Measurements from ENCODE around the gene CLASP1. TPM values are rescaled to one million over a fixed set of nuclear protein-coding genes. Genes with fewer than 3 reads are reported as not detected.
"Not testable (repeated sequence)": the region's sequence is repeated elsewhere in the genome, so short reads cannot be mapped to it uniquely, and the experiment has no call there.

The CLASP1 gene
- total RNA-seq, 2 donors from 2014 or later, result 86.7 to 138 TPM

GRCh38 chr2:121355488-121355887, 293.8 kb downstream of the CLASP1 start:
- Mint-ChIP-seq H3K36me3 (ENCODE audit: low read depth) (peaks cover 99% of the 10 kb centered on the region), H3K4me3 (no peak overlapping the region), H3K27ac (no peak overlapping the region), H3K4me1 (no peaks in the 10 kb centered on the region), H3K27me3 (no peaks in the 10 kb centered on the region), H3K9me3 (no peaks in the 10 kb centered on the region)
- no peak for ATAC-seq (replicated peaks)

- H3K4me1 Mint-ChIP-seq, result no peaks in the 10 kb centered on the region
- H3K4me3 Mint-ChIP-seq, result no peak overlapping the region
- H3K27ac Mint-ChIP-seq, result no peak overlapping the region
- H3K9me3 Mint-ChIP-seq, result no peaks in the 10 kb centered on the region
- H3K27me3 Mint-ChIP-seq, result no peaks in the 10 kb centered on the region
- no peak for ATAC-seq (replicated peaks)
- H3K36me3 Mint-ChIP-seq (ENCODE audit: low read depth), result peaks cover 100% of the 10 kb centered on the region
These were observed 297.5 kb downstream of the CLASP1 start for GRCh38 chr2:121351521-121352318.

- H3K9me3 Mint-ChIP-seq, result no peaks in the 10 kb centered on the region
- no peak overlapping the region for H3K4me3 Mint-ChIP-seq
- ATAC-seq (replicated peaks), result no peak
- no peaks in the 10 kb centered on the region for H3K4me1 Mint-ChIP-seq
- no peaks in the 10 kb centered on the region for H3K27me3 Mint-ChIP-seq
- H3K27ac Mint-ChIP-seq, result no peak overlapping the region
- H3K36me3 Mint-ChIP-seq (ENCODE audit: low read depth), result peaks cover 100% of the 10 kb centered on the region
These were observed 298.4 kb downstream of the CLASP1 start for GRCh38 chr2:121350890-121351289.

- H3K27ac Mint-ChIP-seq, result no peak overlapping the region
- H3K27me3 Mint-ChIP-seq, result no peaks in the 10 kb centered on the region
- H3K36me3 Mint-ChIP-seq (ENCODE audit: low read depth), result peaks cover 100% of the 10 kb centered on the region
- no peaks in the 10 kb centered on the region for H3K9me3 Mint-ChIP-seq
- H3K4me3 Mint-ChIP-seq, result no peak overlapping the region
- no peak for ATAC-seq (replicated peaks)
- no peaks in the 10 kb centered on the region for H3K4me1 Mint-ChIP-seq
These were observed 298.9 kb downstream of the CLASP1 start for GRCh38 chr2:121350402-121350775.

GRCh38 chr2:121349721-121350401, 299.4 kb downstream of the CLASP1 start:
- Mint-ChIP-seq H3K4me3 (no peak overlapping the region), H3K27ac (no peak overlapping the region), H3K36me3 (ENCODE audit: low read depth) (peaks cover 100% of the 10 kb centered on the region), H3K4me1 (no peaks in the 10 kb centered on the region), H3K27me3 (no peaks in the 10 kb centered on the region), H3K9me3 (no peaks in the 10 kb centered on the region)
- no peak for ATAC-seq (replicated peaks)

GRCh38 chr2:121348128-121348740, 301.0 kb downstream of the CLASP1 start:
- H3K9me3 Mint-ChIP-seq, result no peaks in the 10 kb centered on the region
- H3K27ac Mint-ChIP-seq, result no peak overlapping the region
- ATAC-seq (replicated peaks), result no peak
- no peak overlapping the region for H3K4me3 Mint-ChIP-seq
- H3K27me3 Mint-ChIP-seq, result no peaks in the 10 kb centered on the region
- peaks cover 99% of the 10 kb centered on the region for H3K36me3 Mint-ChIP-seq (ENCODE audit: low read depth)
- no peaks in the 10 kb centered on the region for H3K4me1 Mint-ChIP-seq

GRCh38 chr2:121346859-121347258, 302.4 kb downstream of the CLASP1 start:
- peaks cover 99% of the 10 kb centered on the region for H3K36me3 Mint-ChIP-seq (ENCODE audit: low read depth)
- H3K4me3 Mint-ChIP-seq, result no peak overlapping the region
- no peak overlapping the region for H3K27ac Mint-ChIP-seq
- no peaks in the 10 kb centered on the region for H3K9me3 Mint-ChIP-seq
- H3K4me1 Mint-ChIP-seq, result no peaks in the 10 kb centered on the region
- no peaks in the 10 kb centered on the region for H3K27me3 Mint-ChIP-seq
- ATAC-seq (replicated peaks), result no peak

GRCh38 chr2:121346407-121346806, 302.9 kb downstream of the CLASP1 start:
- Mint-ChIP-seq H3K27ac (no peak overlapping the region), H3K27me3 (no peaks in the 10 kb centered on the region), H3K4me1 (no peaks in the 10 kb centered on the region), H3K9me3 (no peaks in the 10 kb centered on the region), H3K36me3 (ENCODE audit: low read depth) (peaks cover 99% of the 10 kb centered on the region), H3K4me3 (no peak overlapping the region)
- ATAC-seq (replicated peaks), result no peak

- H3K27me3 Mint-ChIP-seq, result no peaks in the 10 kb centered on the region
- no peak overlapping the region for H3K4me3 Mint-ChIP-seq
- H3K9me3 Mint-ChIP-seq, result no peaks in the 10 kb centered on the region
- peaks cover 99% of the 10 kb centered on the region for H3K36me3 Mint-ChIP-seq (ENCODE audit: low read depth)
- no peak overlapping the region for H3K27ac Mint-ChIP-seq
- ATAC-seq (replicated peaks), result no peak
- no peaks in the 10 kb centered on the region for H3K4me1 Mint-ChIP-seq
These were observed 303.4 kb downstream of the CLASP1 start for GRCh38 chr2:121345887-121346286.

- ATAC-seq (replicated peaks), result no peak
- H3K4me1 Mint-ChIP-seq, result no peaks in the 10 kb centered on the region
- H3K9me3 Mint-ChIP-seq, result no peaks in the 10 kb centered on the region
- H3K36me3 Mint-ChIP-seq (ENCODE audit: low read depth), result peaks cover 99% of the 10 kb centered on the region
- no peaks in the 10 kb centered on the region for H3K27me3 Mint-ChIP-seq
- no peak overlapping the region for H3K4me3 Mint-ChIP-seq
- H3K27ac Mint-ChIP-seq, result no peak overlapping the region
These were observed 304.2 kb downstream of the CLASP1 start for GRCh38 chr2:121345101-121345500.

- peaks cover 99% of the 10 kb centered on the region for H3K36me3 Mint-ChIP-seq (ENCODE audit: low read depth)
- H3K4me3 Mint-ChIP-seq; H3K9me3 Mint-ChIP-seq; H3K27me3 Mint-ChIP-seq; H3K27ac Mint-ChIP-seq; ATAC-seq (replicated peaks); H3K4me1 Mint-ChIP-seq: not testable (repeated sequence)
These were observed 305.3 kb downstream of the CLASP1 start for GRCh38 chr2:121343828-121344399.

- Mint-ChIP-seq H3K36me3 (ENCODE audit: low read depth) (peaks cover 99% of the 10 kb centered on the region), H3K4me3 (no peak overlapping the region), H3K9me3 (no peaks in the 10 kb centered on the region), H3K4me1 (no peaks in the 10 kb centered on the region), H3K27me3 (no peaks in the 10 kb centered on the region), H3K27ac (no peak overlapping the region)
- ATAC-seq (replicated peaks), result no peak
These were observed 306.1 kb downstream of the CLASP1 start for GRCh38 chr2:121343191-121343590.

GRCh38 chr2:121342751-121343150, 306.5 kb downstream of the CLASP1 start:
- Mint-ChIP-seq H3K27ac (no peak overlapping the region), H3K36me3 (ENCODE audit: low read depth) (peaks cover 98% of the 10 kb centered on the region), H3K4me1 (no peaks in the 10 kb centered on the region), H3K27me3 (no peaks in the 10 kb centered on the region), H3K4me3 (no peak overlapping the region), H3K9me3 (no peaks in the 10 kb centered on the region)
- ATAC-seq (replicated peaks), result no peak

GRCh38 chr2:121340926-121341325, 308.3 kb downstream of the CLASP1 start:
- Mint-ChIP-seq H3K36me3 (ENCODE audit: low read depth) (peaks cover 85% of the 10 kb centered on the region), H3K4me1 (no peaks in the 10 kb centered on the region), H3K27me3 (no peaks in the 10 kb centered on the region), H3K9me3 (no peaks in the 10 kb centered on the region), H3K4me3 (no peak overlapping the region), H3K27ac (no peak overlapping the region)
- ATAC-seq (replicated peaks), result no peak

- H3K27me3 Mint-ChIP-seq, result no peaks in the 10 kb centered on the region
- H3K9me3 Mint-ChIP-seq, result no peaks in the 10 kb centered on the region
- no peak overlapping the region for H3K27ac Mint-ChIP-seq
- H3K36me3 Mint-ChIP-seq (ENCODE audit: low read depth), result peaks cover 59% of the 10 kb centered on the region
- H3K4me1 Mint-ChIP-seq, result no peaks in the 10 kb centered on the region
- H3K4me3 Mint-ChIP-seq, result no peak overlapping the region
- ATAC-seq (replicated peaks), result no peak
These were observed 311.0 kb downstream of the CLASP1 start for GRCh38 chr2:121338281-121338680.

All from activated T-helper 17 cell treated with anti-CD3 and anti-CD28 coated beads, Interleukin-2, amount 50 U/mL, for 72 hours (primary cell).